GM21447 (cell line): ENCODE results near the gene BAIAP2.

Experiments used
- ATAC-seq: cut with Tn5 transposase; IDR thresholded peaks from one replicate; pipeline ENCODE4 v1.9.1; 2021; ENCODE audit not compliant: unreplicated experiment

Gene BAIAP2

GRCh38 chr17:81154961-81155360, 120.0 kb downstream of the BAIAP2 start:
- no peak for ATAC-seq

- ATAC-seq = no peak
These were observed 122.2 kb downstream of the BAIAP2 start for GRCh38 chr17:81156866-81157805.

- ATAC-seq = no peak
These were observed 123.1 kb downstream of the BAIAP2 start for GRCh38 chr17:81157848-81158687.

- ATAC-seq = no peak
These were observed 124.0 kb downstream of the BAIAP2 start for GRCh38 chr17:81158688-81159590.

- no peak for ATAC-seq
These were observed 124.8 kb downstream of the BAIAP2 start for GRCh38 chr17:81159611-81160265.

GRCh38 chr17:81160306-81160705, 125.4 kb downstream of the BAIAP2 start:
- no peak for ATAC-seq

- ATAC-seq = no peak
These were observed 125.9 kb downstream of the BAIAP2 start for GRCh38 chr17:81160747-81161453.

- no peak for ATAC-seq
These were observed 126.6 kb downstream of the BAIAP2 start for GRCh38 chr17:81161536-81161935.

GRCh38 chr17:81161972-81162371, 127.0 kb downstream of the BAIAP2 start:
- ATAC-seq = no peak

GRCh38 chr17:81162491-81162890, 127.5 kb downstream of the BAIAP2 start:
- ATAC-seq = no peak

- ATAC-seq = no peak
These were observed 128.2 kb downstream of the BAIAP2 start for GRCh38 chr17:81163051-81163695.

- no peak for ATAC-seq
These were observed 128.9 kb downstream of the BAIAP2 start for GRCh38 chr17:81163703-81164370.

GRCh38 chr17:81164371-81165245, 129.7 kb downstream of the BAIAP2 start:
- ATAC-seq = no peak

- ATAC-seq = no peak
These were observed 130.5 kb downstream of the BAIAP2 start, which contains the start of gene PVALEF for GRCh38 chr17:81165246-81166032. Gene PVALEF, plus strand, starts transcription at chr17:81165507. Its CDS starts 15,720 bp downstream, at chr17:81181227.

- ATAC-seq = no peak
These were observed 131.1 kb downstream of the BAIAP2 start, which contains the start of gene AATK for GRCh38 chr17:81166033-81166492. Gene AATK, minus strand, starts transcription at chr17:81166221. Its CDS starts 229 bp downstream, at chr17:81165992.
